Measurements from ENCODE around the gene GLI3.
A peak's percentile ranks its signal among the peaks of the same experiment; 100 is the strongest.

Gene GLI3

GRCh38 chr7:42236266-42236975 is 588 bp downstream of the GLI3 start (continued):
- no peak for TF ChIP-seq ZNF146 (tag by site-specific recombination; IDR thresholded peaks at IDR 0.05)
- no peak for TF ChIP-seq ZNF791 (tag by site-specific recombination; IDR thresholded peaks at IDR 0.05)
- TF ChIP-seq, protein P1, sequence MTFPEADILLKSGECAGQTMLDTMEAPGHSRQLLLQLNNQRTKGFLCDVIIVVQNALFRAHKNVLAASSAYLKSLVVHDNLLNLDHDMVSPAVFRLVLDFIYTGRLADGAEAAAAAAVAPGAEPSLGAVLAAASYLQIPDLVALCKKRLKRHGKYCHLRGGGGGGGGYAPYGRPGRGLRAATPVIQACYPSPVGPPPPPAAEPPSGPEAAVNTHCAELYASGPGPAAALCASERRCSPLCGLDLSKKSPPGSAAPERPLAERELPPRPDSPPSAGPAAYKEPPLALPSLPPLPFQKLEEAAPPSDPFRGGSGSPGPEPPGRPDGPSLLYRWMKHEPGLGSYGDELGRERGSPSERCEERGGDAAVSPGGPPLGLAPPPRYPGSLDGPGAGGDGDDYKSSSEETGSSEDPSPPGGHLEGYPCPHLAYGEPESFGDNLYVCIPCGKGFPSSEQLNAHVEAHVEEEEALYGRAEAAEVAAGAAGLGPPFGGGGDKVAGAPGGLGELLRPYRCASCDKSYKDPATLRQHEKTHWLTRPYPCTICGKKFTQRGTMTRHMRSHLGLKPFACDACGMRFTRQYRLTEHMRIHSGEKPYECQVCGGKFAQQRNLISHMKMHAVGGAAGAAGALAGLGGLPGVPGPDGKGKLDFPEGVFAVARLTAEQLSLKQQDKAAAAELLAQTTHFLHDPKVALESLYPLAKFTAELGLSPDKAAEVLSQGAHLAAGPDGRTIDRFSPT (tag by site-specific recombination; IDR thresholded peaks at IDR 0.05) = no peak
- no peak for TF ChIP-seq ZNF138 (tag by site-specific recombination; IDR thresholded peaks at IDR 0.05; ENCODE audit: borderline replicate concordance)
- TF ChIP-seq ZNF544 (tag by site-specific recombination; IDR thresholded peaks at IDR 0.05) = no peak
- no peak for TF ChIP-seq HOXC10 (CRISPR knock-in tag; IDR thresholded peaks at IDR 0.05)
- TF ChIP-seq SP2 (tag by site-specific recombination; IDR thresholded peaks at IDR 0.05) = peak; percentile 72
- TF ChIP-seq OSR2 (tag by site-specific recombination; IDR thresholded peaks at IDR 0.05) = no peak
- TF ChIP-seq SALL2 (tag by site-specific recombination; IDR thresholded peaks at IDR 0.05; ENCODE audit: borderline replicate concordance) = no peak
- no peak for TF ChIP-seq ZNF626 (tag by site-specific recombination; IDR thresholded peaks at IDR 0.05)
- TF ChIP-seq MEIS1 (CRISPR knock-in tag; IDR thresholded peaks at IDR 0.05; ENCODE audit: borderline replicate concordance) = no peak
- TF ChIP-seq ZNF175 (tag by site-specific recombination; IDR thresholded peaks at IDR 0.05) = no peak
- TF ChIP-seq, protein P2, sequence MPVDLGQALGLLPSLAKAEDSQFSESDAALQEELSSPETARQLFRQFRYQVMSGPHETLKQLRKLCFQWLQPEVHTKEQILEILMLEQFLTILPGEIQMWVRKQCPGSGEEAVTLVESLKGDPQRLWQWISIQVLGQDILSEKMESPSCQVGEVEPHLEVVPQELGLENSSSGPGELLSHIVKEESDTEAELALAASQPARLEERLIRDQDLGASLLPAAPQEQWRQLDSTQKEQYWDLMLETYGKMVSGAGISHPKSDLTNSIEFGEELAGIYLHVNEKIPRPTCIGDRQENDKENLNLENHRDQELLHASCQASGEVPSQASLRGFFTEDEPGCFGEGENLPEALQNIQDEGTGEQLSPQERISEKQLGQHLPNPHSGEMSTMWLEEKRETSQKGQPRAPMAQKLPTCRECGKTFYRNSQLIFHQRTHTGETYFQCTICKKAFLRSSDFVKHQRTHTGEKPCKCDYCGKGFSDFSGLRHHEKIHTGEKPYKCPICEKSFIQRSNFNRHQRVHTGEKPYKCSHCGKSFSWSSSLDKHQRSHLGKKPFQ (tag by site-specific recombination; IDR thresholded peaks at IDR 0.05) = peak; percentile 51
- no peak for TF ChIP-seq ZNF324 (tag by site-specific recombination; IDR thresholded peaks at IDR 0.05)
- TF ChIP-seq ZSCAN18 (tag by site-specific recombination; IDR thresholded peaks at IDR 0.05) = no peak
- TF ChIP-seq ZBTB8A (tag by site-specific recombination; IDR thresholded peaks at IDR 0.05) = peak; percentile 81
- TF ChIP-seq KLF7 (tag by site-specific recombination; IDR thresholded peaks at IDR 0.05; ENCODE audit: borderline replicate concordance) = 0 out of 2 replicates have a peak, but pooled peaks have one; percentile 24
- TF ChIP-seq ZNF366 (tag by site-specific recombination; conservative IDR thresholded peaks at IDR 0.05) = peak; percentile 47
- peak; percentile 85 for TF ChIP-seq PRDM10 (tag by site-specific recombination; IDR thresholded peaks at IDR 0.05)
- TF ChIP-seq GLIS1 (tag by site-specific recombination; IDR thresholded peaks at IDR 0.05) = peak; percentile 78
- TF ChIP-seq, protein P3, sequence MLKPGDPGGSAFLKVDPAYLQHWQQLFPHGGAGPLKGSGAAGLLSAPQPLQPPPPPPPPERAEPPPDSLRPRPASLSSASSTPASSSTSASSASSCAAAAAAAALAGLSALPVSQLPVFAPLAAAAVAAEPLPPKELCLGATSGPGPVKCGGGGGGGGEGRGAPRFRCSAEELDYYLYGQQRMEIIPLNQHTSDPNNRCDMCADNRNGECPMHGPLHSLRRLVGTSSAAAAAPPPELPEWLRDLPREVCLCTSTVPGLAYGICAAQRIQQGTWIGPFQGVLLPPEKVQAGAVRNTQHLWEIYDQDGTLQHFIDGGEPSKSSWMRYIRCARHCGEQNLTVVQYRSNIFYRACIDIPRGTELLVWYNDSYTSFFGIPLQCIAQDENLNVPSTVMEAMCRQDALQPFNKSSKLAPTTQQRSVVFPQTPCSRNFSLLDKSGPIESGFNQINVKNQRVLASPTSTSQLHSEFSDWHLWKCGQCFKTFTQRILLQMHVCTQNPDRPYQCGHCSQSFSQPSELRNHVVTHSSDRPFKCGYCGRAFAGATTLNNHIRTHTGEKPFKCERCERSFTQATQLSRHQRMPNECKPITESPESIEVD (tag by site-specific recombination; IDR thresholded peaks at IDR 0.05) = no peak
- no peak for TF ChIP-seq ZBTB20 (tag by site-specific recombination; IDR thresholded peaks at IDR 0.05)
- peak; percentile 61 for TF ChIP-seq KLF10 (tag by site-specific recombination; IDR thresholded peaks at IDR 0.05)
- peak; percentile 36 for TF ChIP-seq ZIC2 (tag by site-specific recombination; IDR thresholded peaks at IDR 0.05)
- TF ChIP-seq ZNF248 (tag by site-specific recombination; IDR thresholded peaks at IDR 0.05) = no peak
- TF ChIP-seq MZF1 (tag by site-specific recombination; IDR thresholded peaks at IDR 0.05; ENCODE audit: borderline replicate concordance) = no peak
- TF ChIP-seq ZNF747 (tag by site-specific recombination; IDR thresholded peaks at IDR 0.05) = no peak
- no peak for TF ChIP-seq ZNF112 (tag by site-specific recombination; IDR thresholded peaks at IDR 0.05)
- no peak for TF ChIP-seq ZNF610 (tag by site-specific recombination; IDR thresholded peaks at IDR 0.05; ENCODE audit: borderline replicate concordance)
- no peak for TF ChIP-seq KLF1 (tag by site-specific recombination; IDR thresholded peaks at IDR 0.05)
